Central memory CD8-positive, alpha-beta T cell (primary cell): ENCODE data around the gene ZFYVE1.
"Not testable (repeated sequence)": the region's sequence is repeated elsewhere in the genome, so short reads cannot be mapped to it uniquely, and the experiment has no call there.

ENCODE experiments used
- ATAC-seq: fragments of 150-1000 bp; cut with Tn5 transposase; replicated peaks from 2 replicates; pipeline ENCODE4 v1.10.0; 2022; ENCODE audit warnings: mild to moderate bottlenecking, moderate FRiP score, moderate number of reproducible peaks; ENCODE audit not compliant: poor library complexity, severe bottlenecking; ENCODE audit errors: extremely low read depth
- DNase-seq, 2 donors: peaks; one replicate each; pipeline ENCODE4 v3.0.0; 2021; ENCODE audit warnings: low spot score in 2 of 2
- H3K27ac Mint-ChIP-seq: one replicate; pipeline ENCODE4 v1.8.0; 2022; ENCODE audit warnings: low read depth, mild to moderate bottlenecking, moderate library complexity, mixed read lengths
- H3K27me3 Mint-ChIP-seq: one replicate; pipeline ENCODE4 v1.8.0; 2022; ENCODE audit warnings: mixed read lengths
- H3K36me3 Mint-ChIP-seq: one replicate; pipeline ENCODE4 v1.8.0; 2022; ENCODE audit warnings: mild to moderate bottlenecking, moderate library complexity, mixed read lengths; ENCODE audit not compliant: insufficient read depth
- H3K4me1 Mint-ChIP-seq: one replicate; pipeline ENCODE4 v1.8.0; 2022; ENCODE audit warnings: mixed read lengths
- H3K4me3 Mint-ChIP-seq: one replicate; pipeline ENCODE4 v1.8.0; 2022; ENCODE audit warnings: mild to moderate bottlenecking, moderate library complexity, mixed read lengths
- H3K9me3 Mint-ChIP-seq: one replicate; pipeline ENCODE4 v1.8.0; 2022; ENCODE audit warnings: mixed read lengths

Gene ZFYVE1

DNA sequence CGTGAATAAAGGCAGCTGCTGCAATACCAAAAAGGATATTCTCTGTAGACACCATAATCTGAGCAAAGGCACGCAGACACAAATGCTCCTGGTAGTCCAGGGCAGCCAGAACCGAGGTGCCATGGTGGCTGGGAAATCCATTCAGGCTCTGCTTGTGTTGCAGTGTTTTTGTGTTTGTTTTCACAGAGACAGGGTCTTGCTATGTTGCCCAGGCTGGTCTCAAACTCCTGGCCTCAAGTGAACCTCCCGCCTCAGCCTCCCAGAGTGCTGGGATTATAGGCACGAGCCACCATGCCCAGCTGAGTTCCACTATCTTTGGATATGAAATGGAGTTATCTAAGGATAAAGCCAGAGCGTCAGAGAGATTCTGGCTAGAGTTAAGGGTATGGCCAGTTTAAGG lies 60.9 kb downstream of the ZFYVE1 start:
- peaks cover 12% of the 10 kb centered on the region for H3K36me3 Mint-ChIP-seq
- H3K27me3 Mint-ChIP-seq = no peaks in the 10 kb centered on the region
- H3K9me3 Mint-ChIP-seq = no peaks in the 10 kb centered on the region
- H3K4me1 Mint-ChIP-seq = no peaks in the 10 kb centered on the region
- no peak overlapping the region for H3K27ac Mint-ChIP-seq
- no peak for ATAC-seq
- H3K4me3 Mint-ChIP-seq = no peak overlapping the region
- DNase-seq = no peak

GRCh38 chr14:72965249-72965648 lies 61.7 kb downstream of the ZFYVE1 start:
- Mint-ChIP-seq H3K9me3 (no peaks in the 10 kb centered on the region), H3K4me3 (no peak overlapping the region), H3K27ac (no peak overlapping the region), H3K27me3 (no peaks in the 10 kb centered on the region), H3K36me3 (peaks cover 10% of the 10 kb centered on the region), H3K4me1 (no peaks in the 10 kb centered on the region)
- no peak for DNase-seq
- no peak for ATAC-seq

GRCh38 chr14:72962829-72963312 lies 64.0 kb downstream of the ZFYVE1 start:
- Mint-ChIP-seq H3K27ac (no peak overlapping the region), H3K36me3 (peaks cover 11% of the 10 kb centered on the region), H3K4me3 (no peak overlapping the region), H3K27me3 (no peaks in the 10 kb centered on the region), H3K4me1 (no peaks in the 10 kb centered on the region), H3K9me3 (no peaks in the 10 kb centered on the region)
- DNase-seq (no peak), ATAC-seq (no peak)

DNA sequence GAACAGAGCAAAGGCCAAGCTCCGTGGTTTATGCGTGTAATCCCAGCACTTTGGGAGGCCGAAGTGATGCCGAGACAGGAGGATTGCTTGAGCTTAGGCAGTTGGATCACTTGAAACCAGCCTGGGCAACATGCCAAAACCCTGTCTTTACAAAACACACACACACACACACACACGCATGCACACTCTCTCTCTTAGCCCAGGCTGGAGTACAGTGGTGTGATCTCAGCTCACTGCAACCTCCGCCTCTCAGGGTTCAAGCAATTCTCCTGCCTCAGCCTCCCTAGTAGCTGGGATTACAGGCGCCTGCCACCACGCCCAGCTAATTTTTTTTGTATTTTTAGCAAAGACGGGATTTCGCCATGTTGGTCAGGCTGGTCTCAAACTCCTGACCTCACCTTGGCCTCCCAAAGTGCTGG lies 64.6 kb downstream of the ZFYVE1 start:
- DNase-seq = not testable (repeated sequence)
- peaks cover 16% of the 10 kb centered on the region for H3K36me3 Mint-ChIP-seq

GRCh38 chr14:72961579-72962335 lies 65.1 kb downstream of the ZFYVE1 start:
- ATAC-seq (no peak), DNase-seq (no peak)
- Mint-ChIP-seq H3K27me3 (no peaks in the 10 kb centered on the region), H3K4me1 (no peaks in the 10 kb centered on the region), H3K36me3 (peaks cover 18% of the 10 kb centered on the region), H3K9me3 (no peaks in the 10 kb centered on the region), H3K4me3 (no peak overlapping the region), H3K27ac (no peak overlapping the region)

More for the DNA sequence above, 64.6 kb downstream of the ZFYVE1 start:
- not testable (repeated sequence) for H3K4me1 Mint-ChIP-seq, H3K9me3 Mint-ChIP-seq, H3K27me3 Mint-ChIP-seq, H3K4me3 Mint-ChIP-seq, ATAC-seq, H3K27ac Mint-ChIP-seq

DNA sequence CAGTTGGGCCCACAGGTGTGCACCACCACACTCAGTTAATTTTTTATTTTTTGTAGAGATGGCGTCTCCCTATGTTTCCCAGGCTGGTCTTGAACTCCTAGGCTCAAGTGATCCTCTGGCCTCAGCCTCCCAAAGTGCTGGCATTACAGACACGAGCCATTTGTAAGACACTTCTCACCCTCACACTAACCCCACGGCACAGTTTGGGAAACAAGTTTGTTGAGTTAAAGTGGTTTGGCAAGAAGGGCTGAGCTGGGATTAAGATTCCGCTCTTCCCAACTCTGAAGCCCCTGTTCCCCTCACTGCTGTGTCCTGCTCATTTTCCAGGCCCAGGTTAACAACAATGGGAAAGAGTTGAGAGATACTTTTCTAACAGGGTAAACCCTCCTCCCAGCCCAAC lies 65.9 kb downstream of the ZFYVE1 start:
- not testable (repeated sequence) for H3K4me3 Mint-ChIP-seq, H3K27ac Mint-ChIP-seq, H3K4me1 Mint-ChIP-seq, DNase-seq, ATAC-seq, H3K9me3 Mint-ChIP-seq, H3K27me3 Mint-ChIP-seq
- peaks cover 25% of the 10 kb centered on the region for H3K36me3 Mint-ChIP-seq

GRCh38 chr14:72958548-72958947 lies 68.4 kb downstream of the ZFYVE1 start:
- H3K4me3 Mint-ChIP-seq = no peak overlapping the region
- H3K36me3 Mint-ChIP-seq = peaks cover 29% of the 10 kb centered on the region

DNA sequence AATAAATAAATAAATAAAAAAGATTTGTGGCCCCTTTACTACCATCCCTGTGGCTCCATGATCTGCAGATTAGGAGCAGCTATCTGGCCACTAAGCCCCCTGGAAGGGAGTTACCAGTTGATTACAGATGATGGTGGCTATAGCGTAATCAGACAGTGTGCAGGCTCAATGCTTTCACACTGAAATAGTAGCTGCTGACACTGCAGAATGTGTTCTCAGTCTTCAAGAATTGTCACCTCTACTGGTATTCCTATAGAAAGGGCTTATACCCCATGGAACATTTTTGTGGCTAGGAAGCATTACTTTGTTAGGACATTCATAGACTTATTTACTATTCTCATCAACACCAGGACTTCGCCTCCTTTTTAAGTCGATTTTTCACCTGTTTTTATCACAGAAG lies 69.7 kb downstream of the ZFYVE1 start:
- Mint-ChIP-seq H3K27me3 (no peaks in the 10 kb centered on the region), H3K36me3 (peaks cover 27% of the 10 kb centered on the region), H3K27ac (no peak overlapping the region), H3K9me3 (no peaks in the 10 kb centered on the region), H3K4me1 (no peaks in the 10 kb centered on the region), H3K4me3 (no peak overlapping the region)
- DNase-seq (no peak), ATAC-seq (no peak)

More at GRCh38 chr14:72958548-72958947, 68.4 kb downstream of the ZFYVE1 start:
- H3K27ac Mint-ChIP-seq = no peak overlapping the region
- H3K4me1 Mint-ChIP-seq = no peaks in the 10 kb centered on the region
- no peak for DNase-seq
- ATAC-seq = no peak
- no peaks in the 10 kb centered on the region for H3K9me3 Mint-ChIP-seq
- no peaks in the 10 kb centered on the region for H3K27me3 Mint-ChIP-seq

DNA sequence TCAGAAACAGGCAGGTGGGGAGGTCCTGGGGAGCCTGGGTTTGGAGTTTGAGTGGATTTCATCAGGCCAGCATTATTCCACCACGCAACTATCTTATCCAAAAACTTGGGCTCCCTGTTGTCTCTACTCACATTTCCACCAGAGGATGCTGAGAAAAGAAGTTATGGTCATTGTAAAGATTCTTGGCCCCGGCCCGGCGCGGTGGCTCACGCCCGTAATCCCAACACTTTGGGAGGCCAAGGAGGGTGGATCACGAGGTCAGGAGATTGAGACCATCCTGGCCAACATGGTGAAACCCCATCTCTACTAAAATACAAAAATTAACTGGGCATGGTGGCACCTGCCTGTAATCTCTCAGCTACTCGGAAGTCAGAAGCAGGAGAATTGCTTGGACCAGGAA lies 70.2 kb downstream of the ZFYVE1 start:
- peaks cover 29% of the 10 kb centered on the region for H3K36me3 Mint-ChIP-seq
- H3K27me3 Mint-ChIP-seq, H3K27ac Mint-ChIP-seq, H3K9me3 Mint-ChIP-seq, H3K4me1 Mint-ChIP-seq, DNase-seq, H3K4me3 Mint-ChIP-seq, ATAC-seq: not testable (repeated sequence)

GRCh38 chr14:72952171-72952570 lies 74.7 kb downstream of the ZFYVE1 start:
- no peak overlapping the region for H3K4me3 Mint-ChIP-seq
- H3K4me1 Mint-ChIP-seq = no peaks in the 10 kb centered on the region
- no peak for DNase-seq
- H3K9me3 Mint-ChIP-seq = no peaks in the 10 kb centered on the region
- H3K36me3 Mint-ChIP-seq = peaks cover 23% of the 10 kb centered on the region
- no peak overlapping the region for H3K27ac Mint-ChIP-seq
- no peaks in the 10 kb centered on the region for H3K27me3 Mint-ChIP-seq
- ATAC-seq = no peak

GRCh38 chr14:72948481-72949138 lies 78.3 kb downstream of the ZFYVE1 start:
- no peak for ATAC-seq
- Mint-ChIP-seq H3K27ac (no peak overlapping the region), H3K36me3 (peaks cover 23% of the 10 kb centered on the region)

GRCh38 chr14:72947366-72948160 lies 79.3 kb downstream of the ZFYVE1 start:
- no peaks in the 10 kb centered on the region for H3K27me3 Mint-ChIP-seq
- no peaks in the 10 kb centered on the region for H3K4me1 Mint-ChIP-seq
- H3K9me3 Mint-ChIP-seq = no peaks in the 10 kb centered on the region
- peak overlapping the region; percentile 67 for H3K27ac Mint-ChIP-seq
- H3K36me3 Mint-ChIP-seq = peaks cover 28% of the 10 kb centered on the region
- no peak for ATAC-seq
- H3K4me3 Mint-ChIP-seq = no peak overlapping the region
- DNase-seq = no peak

More at GRCh38 chr14:72948481-72949138, 78.3 kb downstream of the ZFYVE1 start:
- no peak overlapping the region for H3K4me3 Mint-ChIP-seq
- peak; percentile 37 to 46 for DNase-seq
- no peaks in the 10 kb centered on the region for H3K4me1 Mint-ChIP-seq
- H3K9me3 Mint-ChIP-seq = no peaks in the 10 kb centered on the region
- no peaks in the 10 kb centered on the region for H3K27me3 Mint-ChIP-seq
